Measurements from ENCODE around the gene RTP5.

The RTP5 gene

DNA sequence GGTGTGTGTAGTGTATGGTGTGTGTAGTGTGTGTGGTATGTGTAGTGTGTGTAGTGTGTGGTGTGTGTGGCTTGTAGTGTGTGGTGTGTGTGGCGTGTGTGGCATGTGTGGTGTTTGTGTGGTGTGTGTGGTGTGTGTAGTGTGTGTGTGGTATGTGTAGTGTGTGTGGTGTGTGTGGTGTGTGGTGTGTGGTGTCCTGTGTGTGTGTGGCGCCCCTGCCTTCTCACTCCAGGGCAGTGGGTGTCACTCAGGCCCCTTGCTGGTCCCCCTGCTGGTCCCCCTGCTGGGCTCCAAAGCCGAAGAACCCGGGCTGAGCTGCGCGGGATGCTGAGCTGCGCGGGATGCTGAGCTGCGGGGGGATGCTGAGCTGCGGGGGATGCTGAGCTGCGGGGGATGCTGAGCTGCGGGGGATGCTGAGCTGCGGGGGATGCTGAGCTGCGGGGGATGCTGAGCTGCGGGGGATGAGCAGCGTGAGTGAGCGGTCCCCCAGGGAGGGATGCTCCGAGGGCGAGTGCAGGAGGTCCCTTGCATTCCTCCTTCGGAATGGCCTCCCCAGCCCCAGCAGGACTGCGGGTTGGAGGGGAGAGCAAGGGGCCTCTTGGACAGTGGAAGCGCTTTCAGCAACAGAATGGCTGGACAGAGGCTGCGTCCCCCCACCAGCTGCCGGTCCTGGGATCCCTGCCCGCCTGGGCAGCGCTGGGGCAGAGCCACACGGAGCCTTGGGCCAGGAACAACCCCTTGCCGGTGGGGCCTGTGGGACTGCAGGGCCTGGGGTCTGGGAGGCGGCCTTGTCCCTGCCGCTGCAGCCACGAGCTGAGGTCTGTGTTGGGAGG lies 3.4 kb upstream of the RTP5 start:
- no peaks in the 10 kb centered on the region for H3K9me2 ChIP-seq (replicated peaks; ENCODE audit: insufficient read depth, low read length)
- H3K4me2 ChIP-seq (ENCODE audit: low read depth, low read length, poor library complexity, severe bottlenecking) = no peak overlapping the region
- no peaks in the 10 kb centered on the region for H3K27me3 ChIP-seq (ENCODE audit: low read length)
- peaks cover 13% of the 10 kb centered on the region; the same call in 1 of the 2 replicates for H3K9me3 ChIP-seq (ENCODE audit: insufficient read depth, low read length)
- H4K20me1 ChIP-seq (ENCODE audit: low read depth, low read length) = no peaks in the 10 kb centered on the region
- no peak overlapping the region for H3K9ac ChIP-seq (ENCODE audit: low read length)
- H2AFZ ChIP-seq (ENCODE audit: low read depth, low read length, severe bottlenecking) = no peak overlapping the region
- H3K79me2 ChIP-seq (ENCODE audit: insufficient read depth, low read length) = no peaks in the 10 kb centered on the region
- no peak overlapping the region for H3K4me3 ChIP-seq (ENCODE audit: insufficient read depth, low read length, poor library complexity, severe bottlenecking)
- TF ChIP-seq EZH2phosphoT487 (conservative IDR thresholded peaks at IDR 0.05; ENCODE audit: low read length) = no peak
- TF ChIP-seq, protein P1, sequence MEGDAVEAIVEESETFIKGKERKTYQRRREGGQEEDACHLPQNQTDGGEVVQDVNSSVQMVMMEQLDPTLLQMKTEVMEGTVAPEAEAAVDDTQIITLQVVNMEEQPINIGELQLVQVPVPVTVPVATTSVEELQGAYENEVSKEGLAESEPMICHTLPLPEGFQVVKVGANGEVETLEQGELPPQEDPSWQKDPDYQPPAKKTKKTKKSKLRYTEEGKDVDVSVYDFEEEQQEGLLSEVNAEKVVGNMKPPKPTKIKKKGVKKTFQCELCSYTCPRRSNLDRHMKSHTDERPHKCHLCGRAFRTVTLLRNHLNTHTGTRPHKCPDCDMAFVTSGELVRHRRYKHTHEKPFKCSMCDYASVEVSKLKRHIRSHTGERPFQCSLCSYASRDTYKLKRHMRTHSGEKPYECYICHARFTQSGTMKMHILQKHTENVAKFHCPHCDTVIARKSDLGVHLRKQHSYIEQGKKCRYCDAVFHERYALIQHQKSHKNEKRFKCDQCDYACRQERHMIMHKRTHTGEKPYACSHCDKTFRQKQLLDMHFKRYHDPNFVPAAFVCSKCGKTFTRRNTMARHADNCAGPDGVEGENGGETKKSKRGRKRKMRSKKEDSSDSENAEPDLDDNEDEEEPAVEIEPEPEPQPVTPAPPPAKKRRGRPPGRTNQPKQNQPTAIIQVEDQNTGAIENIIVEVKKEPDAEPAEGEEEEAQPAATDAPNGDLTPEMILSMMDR (IDR thresholded peaks at IDR 0.05; ENCODE audit: insufficient read depth, low read length, poor library complexity, severe bottlenecking) = no peak
- peaks cover 7% of the 10 kb centered on the region; the same call in 1 of the 2 replicates for H3F3A ChIP-seq (ENCODE audit: insufficient read depth)
- H3K27ac ChIP-seq (ENCODE audit: low read depth, low read length) = no peak overlapping the region
- no peaks in the 10 kb centered on the region for H3K36me3 ChIP-seq (ENCODE audit: low read length)

DNA sequence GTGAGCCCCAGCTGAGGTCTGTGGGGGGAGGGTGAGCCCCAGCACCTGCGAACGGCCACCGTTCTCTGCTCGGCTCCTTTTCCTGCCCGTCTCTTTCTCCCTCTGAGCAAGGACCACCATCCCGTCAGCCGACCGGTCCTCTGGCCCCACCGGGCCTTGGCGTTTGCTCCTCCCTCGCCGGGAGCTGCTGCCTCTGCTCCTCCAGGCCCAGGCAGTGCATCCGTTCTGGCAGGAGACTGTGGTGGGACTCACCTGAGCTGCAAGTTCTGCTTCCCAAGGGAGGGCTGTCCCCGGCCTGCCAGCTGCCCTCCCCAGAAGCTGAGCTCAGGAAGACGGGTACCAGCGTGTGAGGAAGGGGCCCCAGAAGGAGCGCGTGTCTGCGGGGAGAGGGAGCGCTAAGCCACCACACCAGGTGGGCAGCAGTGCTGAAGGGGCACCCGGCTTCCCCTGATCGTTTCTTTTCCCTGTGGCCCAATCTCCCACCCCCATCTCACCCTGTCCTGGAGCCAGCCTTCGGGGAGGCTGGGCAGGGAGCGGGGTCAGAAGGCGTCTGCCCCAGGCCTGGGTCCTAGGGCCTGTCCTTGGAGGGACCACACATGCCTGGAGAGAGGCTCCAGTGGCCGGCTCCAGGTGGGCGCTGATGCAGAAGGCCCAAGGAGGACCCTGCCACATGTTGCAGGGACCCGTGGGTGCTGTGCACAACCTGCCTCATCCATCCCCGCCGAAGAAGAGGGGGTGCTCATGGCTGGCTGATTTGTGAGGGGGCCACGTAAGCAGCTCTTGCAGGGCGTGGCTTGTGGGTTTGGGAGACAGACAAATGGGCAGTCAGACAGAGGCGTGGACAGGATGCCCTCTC lies 2.5 kb upstream of the RTP5 start:
- no peaks in the 10 kb centered on the region for H3K27me3 ChIP-seq (ENCODE audit: low read length)
- no peaks in the 10 kb centered on the region for H4K20me1 ChIP-seq (ENCODE audit: low read depth, low read length)
- H3K36me3 ChIP-seq (ENCODE audit: low read length) = no peaks in the 10 kb centered on the region
- no peak overlapping the region for H3K27ac ChIP-seq (ENCODE audit: low read depth, low read length)
- no peak overlapping the region for H3K4me3 ChIP-seq (ENCODE audit: insufficient read depth, low read length, poor library complexity, severe bottlenecking)
- peaks cover 7% of the 10 kb centered on the region; the same call in 1 of the 2 replicates for H3F3A ChIP-seq (ENCODE audit: insufficient read depth)
- no peak overlapping the region for H3K4me2 ChIP-seq (ENCODE audit: low read depth, low read length, poor library complexity, severe bottlenecking)
- no peaks in the 10 kb centered on the region for H3K9me2 ChIP-seq (replicated peaks; ENCODE audit: insufficient read depth, low read length)
- H3K9me3 ChIP-seq (ENCODE audit: insufficient read depth, low read length) = peaks cover 13% of the 10 kb centered on the region; the same call in 1 of the 2 replicates
- no peak for TF ChIP-seq EZH2phosphoT487 (conservative IDR thresholded peaks at IDR 0.05; ENCODE audit: low read length)
- TF ChIP-seq, protein P1 (IDR thresholded peaks at IDR 0.05; ENCODE audit: insufficient read depth, low read length, poor library complexity, severe bottlenecking) = no peak
- no peak overlapping the region for H3K9ac ChIP-seq (ENCODE audit: low read length)
- no peak overlapping the region for H2AFZ ChIP-seq (ENCODE audit: low read depth, low read length, severe bottlenecking)
- H3K79me2 ChIP-seq (ENCODE audit: insufficient read depth, low read length) = no peaks in the 10 kb centered on the region

DNA sequence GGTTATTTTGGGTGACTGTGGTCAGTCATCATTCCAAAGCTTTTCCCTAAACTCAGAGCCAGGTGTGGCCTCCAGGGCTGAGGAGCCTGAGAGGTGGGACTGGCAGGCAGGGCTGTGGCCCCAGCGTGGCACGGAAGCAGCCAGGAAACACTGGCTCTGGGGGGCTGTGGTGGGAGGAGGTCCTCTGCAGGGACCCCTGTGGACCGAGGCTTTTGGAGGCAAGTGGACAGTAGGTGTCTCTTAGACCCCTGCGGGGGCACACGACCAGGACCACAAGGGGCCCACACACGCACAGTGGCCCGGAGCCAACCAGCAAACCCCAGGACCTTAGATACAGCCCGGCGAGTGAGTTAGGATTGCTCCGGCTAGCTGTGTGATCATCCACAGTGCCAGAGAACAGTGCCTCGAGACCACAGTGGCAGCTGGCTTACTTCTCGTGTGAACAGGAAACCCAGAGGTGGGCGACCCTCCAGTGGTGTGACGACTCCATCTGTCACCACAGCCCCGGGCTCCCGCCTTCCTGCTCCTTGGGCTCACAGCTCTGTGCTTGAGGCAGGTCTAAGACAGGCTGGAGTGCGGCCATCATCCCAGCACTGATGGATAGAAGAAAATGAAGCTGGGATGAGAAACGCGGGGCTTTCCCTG lies 1.6 kb upstream of the RTP5 start:
- Histone ChIP-seq H3K79me2 (ENCODE audit: insufficient read depth, low read length) (no peaks in the 10 kb centered on the region), H3K9me2 (replicated peaks; ENCODE audit: insufficient read depth, low read length) (no peaks in the 10 kb centered on the region), H4K20me1 (ENCODE audit: low read depth, low read length) (no peaks in the 10 kb centered on the region), H3K27me3 (ENCODE audit: low read length) (no peaks in the 10 kb centered on the region), H3K36me3 (ENCODE audit: low read length) (no peaks in the 10 kb centered on the region), H3K4me2 (ENCODE audit: low read depth, low read length, poor library complexity, severe bottlenecking) (no peak overlapping the region), H2AFZ (ENCODE audit: low read depth, low read length, severe bottlenecking) (no peak overlapping the region), H3K9me3 (ENCODE audit: insufficient read depth, low read length) (peaks cover 13% of the 10 kb centered on the region; the same call in 1 of the 2 replicates), H3K4me3 (ENCODE audit: insufficient read depth, low read length, poor library complexity, severe bottlenecking) (no peak overlapping the region), H3K9ac (ENCODE audit: low read length) (no peak overlapping the region), H3K27ac (ENCODE audit: low read depth, low read length) (no peak overlapping the region), H3F3A (ENCODE audit: insufficient read depth) (peaks cover 7% of the 10 kb centered on the region; the same call in 1 of the 2 replicates)
- no peak for TF ChIP-seq EZH2phosphoT487 (conservative IDR thresholded peaks at IDR 0.05; ENCODE audit: low read length)
- TF ChIP-seq, protein P1 (IDR thresholded peaks at IDR 0.05; ENCODE audit: insufficient read depth, low read length, poor library complexity, severe bottlenecking) = no peak
